AG09309 (cell line): Measurements from ENCODE around the gene IGF1R.

Source experiments
- DNase-seq: peaks from one replicate; pipeline ENCODE4 v3.0.0-alpha.2; 2010; ENCODE audit warnings: low read depth
- H3K4me3 ChIP-seq: 2 replicates; pipeline ENCODE4 v1.5.1; 2011; ENCODE audit warnings: mild to moderate bottlenecking, low read depth, low read length, moderate library complexity; ENCODE audit not compliant: control insufficient read depth
- TF ChIP-seq, protein P1 (sequence below): IDR thresholded peaks from 2 replicates; pipeline ENCODE4 v1.5.1; 2011; ENCODE audit warnings: mild to moderate bottlenecking, low read depth, low read length, inconsistent platforms; ENCODE audit not compliant: insufficient read depth, control insufficient read depth; ENCODE audit errors: missing control alignments

IGF1R gene

DNA sequence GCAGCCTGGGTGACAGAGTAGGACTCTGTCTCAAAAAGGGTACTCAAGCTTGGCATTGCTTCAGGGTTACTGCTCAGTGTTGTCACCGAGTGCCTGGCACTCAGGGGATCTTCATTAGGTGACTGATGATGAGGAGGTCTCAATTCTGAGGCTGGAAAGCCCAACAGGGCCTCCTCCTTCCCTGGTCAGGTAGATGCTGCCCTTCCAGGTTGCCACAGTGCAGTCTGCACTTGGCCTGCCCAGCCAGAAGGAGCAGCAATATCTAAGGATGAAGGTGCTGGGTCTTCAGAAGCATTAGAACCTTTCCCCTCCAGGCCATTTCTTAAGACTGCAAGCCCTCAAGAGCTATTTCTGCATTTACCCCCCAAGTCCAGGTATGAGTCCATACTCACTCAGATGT lies 317.3 kb downstream of the IGF1R start:
- TF ChIP-seq, protein P1, sequence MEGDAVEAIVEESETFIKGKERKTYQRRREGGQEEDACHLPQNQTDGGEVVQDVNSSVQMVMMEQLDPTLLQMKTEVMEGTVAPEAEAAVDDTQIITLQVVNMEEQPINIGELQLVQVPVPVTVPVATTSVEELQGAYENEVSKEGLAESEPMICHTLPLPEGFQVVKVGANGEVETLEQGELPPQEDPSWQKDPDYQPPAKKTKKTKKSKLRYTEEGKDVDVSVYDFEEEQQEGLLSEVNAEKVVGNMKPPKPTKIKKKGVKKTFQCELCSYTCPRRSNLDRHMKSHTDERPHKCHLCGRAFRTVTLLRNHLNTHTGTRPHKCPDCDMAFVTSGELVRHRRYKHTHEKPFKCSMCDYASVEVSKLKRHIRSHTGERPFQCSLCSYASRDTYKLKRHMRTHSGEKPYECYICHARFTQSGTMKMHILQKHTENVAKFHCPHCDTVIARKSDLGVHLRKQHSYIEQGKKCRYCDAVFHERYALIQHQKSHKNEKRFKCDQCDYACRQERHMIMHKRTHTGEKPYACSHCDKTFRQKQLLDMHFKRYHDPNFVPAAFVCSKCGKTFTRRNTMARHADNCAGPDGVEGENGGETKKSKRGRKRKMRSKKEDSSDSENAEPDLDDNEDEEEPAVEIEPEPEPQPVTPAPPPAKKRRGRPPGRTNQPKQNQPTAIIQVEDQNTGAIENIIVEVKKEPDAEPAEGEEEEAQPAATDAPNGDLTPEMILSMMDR: no peak

GRCh38 chr15:98966091-98966787 lies 317.9 kb downstream of the IGF1R start:
- TF ChIP-seq, protein P1: no peak
- no peak for DNase-seq
- H3K4me3 ChIP-seq: no peak overlapping the region

More for the DNA sequence above, 317.3 kb downstream of the IGF1R start:
- DNase-seq: no peak
- no peak overlapping the region for H3K4me3 ChIP-seq

DNA sequence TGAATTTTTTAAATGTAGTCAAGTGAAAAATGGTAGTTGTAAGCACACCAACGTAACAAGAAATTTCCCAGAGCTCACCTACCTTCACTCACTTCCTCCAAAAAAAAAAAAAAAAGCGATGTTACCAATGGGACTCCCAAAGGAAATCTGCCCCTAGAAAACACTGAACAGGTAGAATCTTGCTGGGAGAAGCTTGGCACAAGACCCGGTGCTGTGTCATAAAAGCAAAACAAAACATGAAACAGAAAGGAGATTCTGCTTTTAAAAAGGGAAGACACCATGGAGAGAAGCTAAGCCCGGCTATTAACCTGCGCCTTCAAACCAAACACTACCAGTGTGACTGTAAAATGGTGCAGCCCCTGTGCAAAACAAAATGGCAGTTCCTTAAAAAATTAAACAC lies 318.8 kb downstream of the IGF1R start:
- TF ChIP-seq, protein P1: no peak
- no peak overlapping the region for H3K4me3 ChIP-seq
- DNase-seq: no peak

DNA sequence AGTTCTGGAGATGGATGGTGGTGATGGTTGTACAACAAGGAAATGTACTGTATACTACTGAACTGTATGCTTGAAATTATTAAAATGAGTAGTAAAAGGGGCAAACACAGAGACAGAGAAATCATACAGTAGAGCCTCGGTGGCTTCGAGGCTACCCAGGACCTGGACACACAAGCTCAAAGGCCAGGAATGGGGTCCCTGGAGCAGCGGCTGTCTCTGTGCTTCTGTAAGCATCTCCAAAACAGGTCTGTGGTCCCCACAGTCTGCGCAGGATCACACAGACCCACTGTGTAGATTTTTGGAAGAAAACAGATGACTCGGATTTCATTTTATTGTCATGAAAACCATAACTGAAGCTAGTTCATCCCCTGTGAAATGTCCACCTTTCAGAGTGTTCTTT lies 319.6 kb downstream of the IGF1R start:
- DNase-seq: no peak
- TF ChIP-seq, protein P1: no peak

DNA sequence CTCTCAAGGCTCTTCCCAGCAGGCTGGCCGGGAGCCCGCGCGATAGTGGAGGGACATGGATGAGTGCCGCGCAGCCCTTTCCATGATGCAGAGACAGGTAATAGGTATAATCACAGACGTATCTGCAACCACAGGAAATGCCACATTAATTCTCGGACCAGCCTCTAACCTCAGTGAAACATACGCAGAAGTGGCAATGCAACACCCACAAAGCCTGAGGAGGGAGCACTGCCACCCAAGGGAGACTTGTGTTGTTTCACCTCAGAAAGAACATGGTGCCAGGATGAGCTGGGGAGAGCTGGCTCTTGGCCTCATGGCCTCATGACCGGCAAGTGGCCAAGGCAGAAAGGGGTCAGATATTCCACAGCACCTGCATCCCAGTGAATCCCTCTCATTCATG lies 320.2 kb downstream of the IGF1R start:
- TF ChIP-seq, protein P1: no peak
- no peak overlapping the region for H3K4me3 ChIP-seq
- DNase-seq: no peak

More for the DNA sequence above, 319.6 kb downstream of the IGF1R start:
- H3K4me3 ChIP-seq: no peak overlapping the region

DNA sequence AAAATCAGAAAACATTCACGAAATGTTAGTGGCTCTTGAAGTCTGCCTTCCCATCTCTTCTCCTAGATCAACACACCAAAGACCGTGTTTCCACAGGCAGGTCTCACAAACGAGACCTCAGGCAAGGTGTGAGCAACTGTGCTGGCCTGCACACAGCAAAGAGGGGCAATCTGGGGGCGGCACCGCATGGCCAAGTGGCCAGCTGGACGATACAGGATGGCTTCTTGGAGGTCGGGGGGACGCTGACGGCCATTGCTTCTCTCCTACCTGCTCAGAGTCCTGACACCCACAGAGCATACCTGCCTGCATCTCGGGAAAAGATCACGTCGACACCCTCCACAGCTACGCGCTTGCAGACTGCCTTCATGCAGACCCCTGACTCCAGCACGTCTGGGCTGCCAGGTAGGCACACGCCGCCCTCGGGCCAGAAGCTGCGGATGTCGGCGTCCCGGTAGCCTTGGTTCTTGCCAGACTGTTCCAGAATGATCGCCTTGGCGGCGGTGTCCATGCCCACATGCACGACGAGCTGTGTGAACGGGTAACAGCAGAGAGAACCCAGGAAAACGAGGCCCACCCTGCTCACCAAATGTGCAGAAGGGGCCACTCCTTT lies 320.9 kb downstream of the IGF1R start:
- DNase-seq: no peak
- TF ChIP-seq, protein P1: no peak

More for the DNA sequence above, 320.9 kb downstream of the IGF1R start:
- H3K4me3 ChIP-seq: no peak overlapping the region
